Trophoblast cell (in vitro differentiated cells and primary cell): ENCODE results near the gene OR56B4.
"Not testable (repeated sequence)": the region's sequence is repeated elsewhere in the genome, so short reads cannot be mapped to it uniquely, and the experiment has no call there.

Source experiments
- DNase-seq, 2 donors: peaks; one replicate each; pipeline ENCODE4 v3.0.0-alpha.2; 2016
- H2AFZ ChIP-seq: 2 replicates; pipeline ENCODE4 v1.6.1; 2013; ENCODE audit warnings: low read length, moderate library complexity, mild to moderate bottlenecking; ENCODE audit not compliant: insufficient read depth, poor library complexity
- H2AK5ac ChIP-seq: 2 replicates; pipeline ENCODE4 v1.6.1; 2013; ENCODE audit warnings: mild to moderate bottlenecking, low read length
- H2BK120ac ChIP-seq: 2 replicates; pipeline ENCODE4 v1.6.1; 2013; ENCODE audit warnings: low read length, mild to moderate bottlenecking, moderate library complexity; ENCODE audit not compliant: insufficient read depth, poor library complexity
- H2BK12ac ChIP-seq: 2 replicates; pipeline ENCODE4 v1.6.1; 2013; ENCODE audit warnings: mild to moderate bottlenecking, low read length, moderate library complexity
- H2BK5ac ChIP-seq: 2 replicates; pipeline ENCODE4 v1.6.1; 2013; ENCODE audit warnings: low read length, low read depth, moderate library complexity, mild to moderate bottlenecking; ENCODE audit not compliant: poor library complexity
- H3K14ac ChIP-seq: 2 replicates; pipeline ENCODE4 v1.6.1; 2013; ENCODE audit warnings: mild to moderate bottlenecking, low read length
- H3K18ac ChIP-seq: 2 replicates; pipeline ENCODE4 v1.6.1; 2013; ENCODE audit warnings: mild to moderate bottlenecking, low read length
- H3K23ac ChIP-seq: 2 replicates; pipeline ENCODE4 v1.6.1; 2013; ENCODE audit warnings: low read length
- H3K27ac ChIP-seq: 2 replicates; pipeline ENCODE4 v1.5.1; 2013; ENCODE audit warnings: low read depth, mild to moderate bottlenecking, inconsistent platforms, low read length, moderate library complexity
- H3K27me3 ChIP-seq: 2 replicates; pipeline ENCODE4 v1.6.1; 2013; ENCODE audit warnings: inconsistent platforms, mild to moderate bottlenecking, low read length, moderate library complexity; ENCODE audit not compliant: insufficient read depth
- H3K36me3 ChIP-seq, 2 experiments: 1 replicate in 1 of 2; 2 replicates in 1 of 2; pipeline ENCODE4 v1.6.1; 2013; ENCODE audit warnings: low read length in 2 of 2, mild to moderate bottlenecking in 2 of 2, moderate library complexity in 1 of 2; ENCODE audit not compliant: insufficient read depth in 2 of 2, control insufficient read depth in 1 of 2
- H3K4ac ChIP-seq: 2 replicates; pipeline ENCODE4 v1.6.1; 2013; ENCODE audit warnings: low read depth, mild to moderate bottlenecking, low read length, moderate library complexity
- H3K4me1 ChIP-seq, 2 experiments: 1 replicate in 1 of 2; 2 replicates in 1 of 2; pipeline ENCODE4 v1.6.1; 2013; ENCODE audit warnings: low read length in 2 of 2, mild to moderate bottlenecking in 2 of 2, moderate library complexity in 1 of 2; ENCODE audit not compliant: insufficient read depth in 2 of 2, control insufficient read depth in 1 of 2
- H3K4me2 ChIP-seq: 2 replicates; pipeline ENCODE4 v1.6.1; 2013; ENCODE audit warnings: inconsistent platforms, mild to moderate bottlenecking, low read length, moderate library complexity
- H3K4me3 ChIP-seq: 2 replicates; pipeline ENCODE4 v1.5.1; 2013; ENCODE audit warnings: mild to moderate bottlenecking, low read depth, low read length, inconsistent platforms
- H3K79me1 ChIP-seq: one replicate; pipeline ENCODE4 v1.6.1; 2013; ENCODE audit warnings: low read length
- H3K79me2 ChIP-seq: 2 replicates; pipeline ENCODE4 v1.6.1; 2013; ENCODE audit warnings: low read length, mild to moderate bottlenecking; ENCODE audit not compliant: control insufficient read depth, insufficient read depth, poor library complexity
- H3K9ac ChIP-seq: 2 replicates; pipeline ENCODE4 v1.6.1; 2013; ENCODE audit warnings: mild to moderate bottlenecking, low read length
- H3K9me3 ChIP-seq: 2 replicates; pipeline ENCODE4 v1.6.1; 2013; ENCODE audit warnings: low read depth, mild to moderate bottlenecking, control low read depth, inconsistent platforms, low read length; ENCODE audit not compliant: insufficient read depth
- H4K12ac ChIP-seq: 2 replicates; pipeline ENCODE4 v1.6.1; 2013; ENCODE audit warnings: low read depth, mild to moderate bottlenecking, low read length, moderate library complexity
- H4K8ac ChIP-seq: 2 replicates; pipeline ENCODE4 v1.6.1; 2013; ENCODE audit warnings: low read depth, mild to moderate bottlenecking, low read length, moderate library complexity
- H4K91ac ChIP-seq: one replicate; pipeline ENCODE4 v1.6.1; 2013; ENCODE audit warnings: low read depth, mild to moderate bottlenecking, low read length, moderate library complexity
- WGBS: extraction: QIAGEN DNeasy Blood & Tissue Kit; methylation state at CpG from one replicate; pipeline ENCODE4 v1.1.7; 2013; ENCODE audit warnings: missing lambda C conversion rate; ENCODE audit not compliant: insufficient read length, insufficient coverage; ENCODE audit errors: extremely low coverage; 5-methylcytosine and 5-hydroxymethylcytosine counted together

The OR56B4 gene

DNA sequence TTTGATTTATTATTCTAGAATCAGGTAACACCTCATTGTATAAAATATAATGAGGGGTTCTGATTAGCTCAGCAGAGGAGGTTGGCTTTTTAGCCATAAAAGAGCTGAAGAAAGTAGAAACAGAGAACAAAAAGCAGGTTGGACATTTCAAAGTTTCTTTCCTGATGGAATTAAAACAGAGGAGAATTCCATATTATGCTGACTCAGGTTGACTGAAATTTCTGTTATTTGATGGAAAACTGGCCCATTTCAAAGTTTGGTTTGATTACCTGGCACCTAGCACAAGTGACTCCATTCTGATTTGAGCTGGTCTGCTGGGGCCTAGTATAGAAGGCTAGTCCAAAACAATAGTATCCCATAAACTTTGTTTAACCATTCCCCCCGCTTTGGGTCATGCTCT lies 24.9 kb downstream of the OR56B4 start:
- Histone ChIP-seq H3K23ac (no peak overlapping the region), H2AK5ac (no peak overlapping the region), H3K27me3 (no peaks in the 10 kb centered on the region), H3K79me2 (no peaks in the 10 kb centered on the region), H2AFZ (no peak overlapping the region), H3K27ac (no peak overlapping the region), H3K4me1 (no peaks in the 10 kb centered on the region), H2BK5ac (no peak overlapping the region), H3K79me1 (no peaks in the 10 kb centered on the region), H3K4ac (no peak overlapping the region), H3K36me3 (no peaks in the 10 kb centered on the region), H2BK12ac (no peak overlapping the region), H4K91ac (no peak overlapping the region), H3K18ac (no peak overlapping the region), H3K14ac (no peak overlapping the region), H3K9me3 (no peaks in the 10 kb centered on the region), H3K9ac (no peak overlapping the region), H4K12ac (no peak overlapping the region), H3K4me3 (no peak overlapping the region), H4K8ac (no peak overlapping the region), H3K4me2 (no peak overlapping the region), H2BK120ac (no peak overlapping the region)
- WGBS = no CpG with 5 or more reads among the region's 1 CpG
- no peak for DNase-seq

DNA sequence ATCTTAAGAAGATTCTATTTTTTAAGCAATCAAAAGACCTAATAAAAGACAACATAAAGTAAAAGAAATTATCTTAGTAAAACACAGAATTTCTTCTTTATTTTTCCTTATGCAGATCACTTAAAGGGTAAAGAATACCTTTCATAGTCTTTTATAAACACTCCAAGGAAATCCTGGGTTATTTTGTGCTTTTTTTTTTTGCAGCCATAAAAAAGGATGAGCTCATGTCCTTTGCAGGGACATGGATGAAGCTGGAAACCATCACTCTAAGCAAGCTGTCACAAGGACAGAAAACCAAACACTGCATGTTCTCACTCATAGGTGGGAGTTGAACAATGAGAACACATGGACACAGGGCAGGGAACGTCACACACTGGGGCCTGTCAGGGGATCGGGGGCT lies 28.5 kb downstream of the OR56B4 start:
- not testable (repeated sequence) for H3K27ac ChIP-seq, H3K79me1 ChIP-seq, H2BK120ac ChIP-seq, H3K23ac ChIP-seq, H4K8ac ChIP-seq, H3K4me3 ChIP-seq, H3K4me1 ChIP-seq, H2BK5ac ChIP-seq, H3K14ac ChIP-seq, H3K9ac ChIP-seq, H3K18ac ChIP-seq, H4K12ac ChIP-seq, H2AFZ ChIP-seq, H3K9me3 ChIP-seq, H3K79me2 ChIP-seq, H3K36me3 ChIP-seq, H3K4me2 ChIP-seq, H3K27me3 ChIP-seq, H3K4ac ChIP-seq, H2AK5ac ChIP-seq, H2BK12ac ChIP-seq, DNase-seq, H4K91ac ChIP-seq
- no CpG with 5 or more reads among the region's 2 CpGs for WGBS

DNA sequence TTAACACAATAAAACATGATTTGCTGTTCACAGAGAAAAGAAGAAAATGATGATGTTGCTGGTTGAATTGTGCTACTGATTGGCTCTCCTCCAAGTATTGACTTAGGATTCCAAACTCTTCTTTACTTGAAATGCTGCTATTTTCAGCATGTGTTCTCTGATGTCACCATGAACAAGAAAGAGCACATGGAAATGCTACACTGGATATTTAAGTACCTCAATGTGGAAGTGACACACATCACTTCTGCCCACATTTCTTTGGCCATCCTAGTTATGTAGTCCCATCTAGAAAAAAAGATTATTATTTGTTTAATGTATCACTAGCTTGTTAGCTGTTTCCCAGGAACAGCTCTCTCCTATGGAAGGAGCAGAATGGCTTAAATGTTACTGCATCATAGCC lies 35.5 kb downstream of the OR56B4 start:
- H3K27me3 ChIP-seq = no peaks in the 10 kb centered on the region

DNA sequence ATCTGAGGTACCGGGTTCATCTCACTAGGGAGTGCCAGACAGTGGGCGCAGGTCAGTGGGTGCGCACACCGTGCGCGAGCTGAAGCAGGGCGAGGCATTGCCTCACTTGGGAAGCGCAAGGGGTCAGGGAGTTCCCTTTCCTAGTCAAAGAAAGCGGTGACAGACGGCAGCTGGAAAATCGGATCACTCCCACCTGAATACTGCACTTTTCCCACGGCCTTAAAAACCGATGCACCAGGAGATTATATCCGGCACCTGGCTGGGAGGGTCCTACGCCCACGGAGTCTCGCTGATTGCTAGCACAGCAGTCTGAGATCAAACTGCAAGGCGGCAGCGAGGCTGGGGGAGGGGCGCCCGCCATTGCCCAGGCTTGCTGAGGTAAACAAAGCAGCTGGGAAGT lies 36.3 kb downstream of the OR56B4 start:
- H3K4me2 ChIP-seq = peak overlapping the region; percentile 48
- H2BK12ac ChIP-seq, H2BK5ac ChIP-seq, H2AK5ac ChIP-seq, H3K23ac ChIP-seq, H3K79me2 ChIP-seq, H3K36me3 ChIP-seq, H3K27me3 ChIP-seq, H3K4me1 ChIP-seq, H3K79me1 ChIP-seq, H3K9ac ChIP-seq, H3K9me3 ChIP-seq, H3K18ac ChIP-seq, H3K4me3 ChIP-seq, H3K27ac ChIP-seq, H3K4ac ChIP-seq, DNase-seq, H2AFZ ChIP-seq: not testable (repeated sequence)
- peak overlapping the region; percentile 73 for H4K8ac ChIP-seq
- peak overlapping the region; percentile 54 for H4K12ac ChIP-seq
- WGBS = no CpG with 5 or more reads among the region's 21 CpGs
- H3K14ac ChIP-seq = peak overlapping the region; percentile 44
- peak overlapping the region; percentile 22 for H2BK120ac ChIP-seq
- H4K91ac ChIP-seq = peak overlapping the region; percentile 24

More for the DNA sequence above, 35.5 kb downstream of the OR56B4 start:
- H3K27ac ChIP-seq = no peak overlapping the region
- H3K79me2 ChIP-seq = no peaks in the 10 kb centered on the region
- no peak overlapping the region for H4K91ac ChIP-seq
- H4K8ac ChIP-seq = no peak overlapping the region
- H2BK120ac ChIP-seq = no peak overlapping the region
- H3K14ac ChIP-seq = no peak overlapping the region
- no peak for DNase-seq
- H3K79me1 ChIP-seq = no peaks in the 10 kb centered on the region
- H2BK5ac ChIP-seq = no peak overlapping the region
- no peaks in the 10 kb centered on the region for H3K9me3 ChIP-seq
- H3K36me3 ChIP-seq = no peaks in the 10 kb centered on the region
- H3K4me3 ChIP-seq = no peak overlapping the region
- no peak overlapping the region for H2AK5ac ChIP-seq
- H3K4me1 ChIP-seq = no peaks in the 10 kb centered on the region
- no peak overlapping the region for H2AFZ ChIP-seq
- H3K4ac ChIP-seq = no peak overlapping the region
- H3K18ac ChIP-seq = no peak overlapping the region
- no peak overlapping the region for H3K9ac ChIP-seq
- no peak overlapping the region for H4K12ac ChIP-seq
- no peak overlapping the region for H3K23ac ChIP-seq
- H3K4me2 ChIP-seq = no peak overlapping the region
- no peak overlapping the region for H2BK12ac ChIP-seq
